ENCODE results near the gene CREBL2.
"Not testable (repeated sequence)": the region's sequence is repeated elsewhere in the genome, so short reads cannot be mapped to it uniquely, and the experiment has no call there.

CREBL2 gene, protein sequence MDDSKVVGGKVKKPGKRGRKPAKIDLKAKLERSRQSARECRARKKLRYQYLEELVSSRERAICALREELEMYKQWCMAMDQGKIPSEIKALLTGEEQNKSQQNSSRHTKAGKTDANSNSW

DNA sequence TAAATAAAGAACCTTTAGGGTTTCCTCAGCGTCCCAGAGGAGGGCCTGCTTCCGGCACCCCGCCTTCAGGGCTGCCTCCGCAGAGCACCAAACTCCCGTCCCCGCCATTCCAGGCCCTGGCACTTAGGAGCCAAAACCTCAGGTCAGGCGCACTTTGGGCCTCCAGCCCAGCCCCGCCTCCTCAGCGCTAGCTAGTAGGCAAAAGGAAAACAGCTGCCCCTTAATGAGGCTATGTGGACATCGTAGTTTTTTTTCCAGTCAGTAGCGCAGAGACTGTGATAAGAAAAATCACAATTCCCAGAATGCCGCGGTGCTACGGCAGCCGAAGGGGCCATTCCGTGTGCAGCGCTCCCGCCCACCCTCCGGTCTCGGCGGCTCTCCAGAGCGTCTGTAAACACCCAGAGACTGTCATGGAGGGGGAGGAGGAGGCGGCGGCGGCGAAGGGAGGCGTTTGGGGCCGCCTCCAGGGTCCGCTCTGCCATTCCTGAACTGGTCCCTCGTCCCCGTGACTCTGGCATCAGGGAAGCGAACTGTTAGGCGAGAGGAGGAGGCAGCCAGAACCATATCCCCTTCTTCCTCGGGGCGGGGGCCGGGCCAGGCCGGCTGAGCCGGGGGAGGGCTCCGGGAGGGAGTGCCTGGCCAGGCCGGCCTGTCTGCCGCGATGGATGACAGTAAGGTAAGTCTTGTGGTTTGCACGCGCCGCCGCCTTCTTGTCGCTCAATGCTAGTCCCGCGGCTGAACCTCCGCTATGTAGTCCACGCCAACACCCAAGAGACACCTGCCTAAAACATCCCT is at the start of gene CREBL2:
Gene CREBL2, plus strand, starts transcription at position 365 of the 795 bp plus-strand sequence. Its CDS starts 297 bp downstream, at position 662.
- DNase-seq: peak; percentile 79

DNA sequence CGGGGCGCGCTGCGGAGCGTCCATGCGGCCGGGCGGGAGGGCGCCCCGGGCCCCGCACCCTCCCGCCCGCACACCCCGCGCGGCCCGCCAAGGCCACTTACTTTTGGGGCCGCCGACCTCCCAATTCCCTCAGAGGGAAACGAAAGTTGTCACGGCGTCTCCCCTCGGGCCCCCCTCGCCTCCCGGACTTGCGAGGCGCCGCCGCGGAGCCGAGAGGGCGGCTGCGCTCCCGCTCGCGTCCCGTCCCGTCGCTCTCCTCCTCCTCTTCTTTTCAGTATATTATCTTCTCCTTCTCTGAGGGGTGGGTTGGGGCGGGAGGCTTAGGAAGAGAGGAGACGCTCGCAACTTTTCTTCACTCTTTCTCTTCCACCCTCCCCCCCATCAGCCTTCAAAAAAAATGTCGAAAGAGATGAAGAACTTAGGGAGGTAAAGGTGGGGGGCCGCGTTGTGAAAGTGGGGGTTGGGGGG is 49.6 kb upstream of the CREBL2 start:
- no peak for DNase-seq

DNA sequence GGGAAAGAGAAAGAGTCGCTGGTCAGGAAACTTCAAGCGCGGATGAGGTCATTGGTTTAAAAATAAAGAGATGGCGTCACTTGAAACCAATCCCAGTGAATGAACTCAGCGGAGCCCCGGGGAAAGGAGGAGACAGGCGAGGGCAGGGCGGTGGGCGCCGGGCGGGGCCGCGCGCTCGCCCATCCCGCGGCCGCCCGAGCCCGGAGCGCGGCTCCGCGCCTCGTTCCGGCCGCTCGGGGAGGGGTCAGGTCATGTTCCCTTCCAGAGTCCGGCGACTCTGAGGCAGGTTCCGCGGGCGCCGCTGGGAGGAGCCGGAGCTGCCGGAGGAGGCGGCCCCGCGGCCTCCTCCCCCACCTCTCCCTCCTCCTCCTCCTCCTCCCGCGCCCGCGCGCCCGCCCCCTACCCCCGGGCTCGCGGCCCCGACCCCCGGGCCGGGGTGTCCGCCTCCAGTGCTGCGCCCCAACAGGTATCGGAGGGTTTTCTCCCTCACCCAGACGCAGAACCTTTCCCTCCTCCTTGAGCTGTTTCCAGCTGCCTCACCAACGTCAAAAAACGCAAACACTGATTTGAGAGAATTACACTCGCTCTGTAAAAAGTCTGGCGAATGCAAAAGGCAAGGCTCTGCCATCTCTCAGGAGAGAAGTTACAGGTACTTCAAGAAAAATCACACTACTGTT is 49.0 kb upstream of the CREBL2 start, which contains the start of gene DUSP16:
Gene DUSP16, minus strand, starts transcription at position 279 of the 677 bp plus-strand sequence. CDS start 41,765 bp downstream, outside the sequence.
- peak; percentile 31 for DNase-seq

DNA sequence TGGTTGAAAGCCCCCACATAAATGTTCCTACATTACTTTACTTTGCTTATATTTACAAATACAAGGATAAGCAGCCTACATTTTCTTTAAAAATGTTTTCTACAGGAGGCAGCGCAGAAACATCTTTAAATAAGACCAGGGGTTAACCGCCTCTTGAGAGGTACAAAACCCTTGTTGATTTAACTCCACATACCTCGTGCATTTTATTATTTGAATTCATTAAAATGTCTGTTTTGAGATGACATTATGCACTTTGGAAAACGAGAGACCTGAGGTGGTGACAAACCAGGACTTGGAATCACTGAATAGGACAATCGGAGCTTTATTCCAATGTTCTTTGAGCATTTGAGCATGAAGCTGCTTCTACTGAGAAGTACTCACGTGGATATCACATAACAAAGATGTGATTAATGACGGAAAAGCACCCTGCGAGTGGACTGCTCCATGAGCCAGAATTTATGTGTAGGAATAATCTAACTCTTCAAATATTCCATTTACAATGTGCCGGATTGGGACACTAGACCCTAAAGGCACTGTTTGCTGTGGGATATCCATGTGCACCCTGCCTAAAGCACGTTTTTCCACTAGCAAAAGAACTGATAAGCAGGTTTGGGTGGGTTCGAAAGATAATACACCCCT is 48.3 kb upstream of the CREBL2 start:
- DNase-seq: no peak

DNA sequence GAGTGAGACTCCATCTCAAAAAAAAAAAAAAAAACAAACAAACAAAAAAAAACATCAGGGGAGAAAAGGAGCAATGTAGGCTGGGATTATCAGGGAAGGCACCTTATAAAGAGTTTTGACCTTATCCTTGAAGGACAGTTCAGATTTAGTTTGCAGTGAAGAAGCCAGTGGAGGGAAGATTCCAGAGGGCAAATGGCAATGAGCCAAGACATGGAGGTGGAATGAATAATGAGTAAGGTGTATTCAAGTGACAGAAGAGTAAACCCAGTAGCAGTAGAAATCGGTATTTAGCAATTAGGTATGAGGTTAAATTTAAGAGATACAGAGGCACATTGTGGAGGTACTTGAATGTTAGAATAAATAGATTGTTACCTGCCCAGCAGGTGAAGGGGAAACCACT is 46.8 kb upstream of the CREBL2 start:
- DNase-seq: no peak

DNA sequence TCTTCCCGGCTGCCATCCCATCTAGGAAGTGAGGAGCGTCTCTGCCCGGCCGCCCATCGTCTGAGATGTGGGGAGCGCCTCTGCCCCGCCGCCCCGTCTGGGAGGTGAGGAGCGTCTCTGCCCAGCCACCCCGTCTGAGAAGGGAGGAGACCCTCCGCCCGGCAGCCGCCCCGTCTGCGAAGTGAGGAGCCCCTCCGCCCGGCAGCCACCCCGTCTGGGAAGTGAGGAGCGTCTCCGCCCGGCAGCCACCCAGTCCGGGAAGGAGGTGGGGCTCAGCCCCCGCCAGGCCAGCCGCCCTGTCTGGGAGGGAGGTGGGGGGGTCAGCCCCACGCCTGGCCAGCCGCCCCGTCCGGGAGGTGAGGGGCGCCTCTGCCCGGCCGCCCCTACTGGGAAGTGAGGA is 45.7 kb upstream of the CREBL2 start:
- not testable (repeated sequence) for DNase-seq

DNA sequence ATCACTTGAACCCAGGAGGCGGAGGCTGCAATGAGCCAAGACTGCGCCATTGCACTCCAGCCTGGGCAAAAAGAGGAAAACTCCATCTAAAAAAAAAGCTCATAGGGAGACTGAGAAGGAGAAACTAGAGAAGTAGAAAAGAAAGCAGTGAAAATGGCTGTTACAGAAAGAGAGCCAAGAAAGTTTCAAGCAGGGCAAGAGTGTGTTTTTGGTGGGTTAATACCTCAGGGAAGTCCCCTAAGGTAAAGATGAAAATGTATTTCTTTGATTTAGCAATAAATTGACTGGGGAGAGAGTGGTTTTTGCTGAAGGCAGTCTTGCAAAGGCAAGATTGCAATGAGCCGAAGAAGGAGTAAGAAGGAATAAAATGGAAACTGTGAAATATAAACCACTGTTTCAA is 39.0 kb upstream of the CREBL2 start:
- DNase-seq: no peak

DNA sequence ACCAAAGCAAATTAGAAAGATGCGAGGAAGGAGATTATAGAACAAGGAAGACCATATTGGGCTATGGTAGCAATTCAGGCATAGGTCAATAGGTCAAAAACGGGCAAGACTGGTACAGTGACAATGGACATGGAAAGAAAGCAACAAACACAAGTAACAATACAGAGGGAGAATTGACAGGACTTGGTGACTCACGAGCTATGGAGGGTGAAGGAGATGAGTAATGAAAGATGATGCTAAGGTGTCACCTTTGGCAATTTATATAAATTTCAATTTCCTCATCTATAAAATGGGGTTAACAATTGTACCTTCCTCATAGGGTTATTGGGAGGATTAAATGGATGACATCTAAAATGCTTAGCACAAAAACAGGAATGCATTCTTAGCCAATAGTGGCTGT is 33.9 kb upstream of the CREBL2 start:
- no peak for DNase-seq

DNA sequence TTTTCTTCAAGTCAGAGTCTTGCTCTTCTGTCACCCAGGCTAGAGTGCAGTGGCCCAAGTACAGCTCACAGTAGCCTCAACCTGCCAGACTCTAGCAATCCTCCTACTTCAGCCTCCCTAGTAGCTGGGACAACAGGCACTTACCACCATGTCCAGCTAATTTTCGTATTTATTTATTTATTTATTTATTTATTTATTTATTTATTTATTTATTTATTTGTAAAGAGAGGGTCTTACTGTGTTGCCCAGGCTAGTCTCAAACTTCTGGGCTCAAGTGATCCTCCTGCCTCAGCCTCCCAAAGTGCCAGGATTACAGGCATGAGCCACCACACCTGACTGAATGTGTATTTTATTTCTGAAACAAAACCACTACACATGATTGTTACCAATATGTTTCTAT is 31.0 kb upstream of the CREBL2 start:
- not testable (repeated sequence) for DNase-seq

DNA sequence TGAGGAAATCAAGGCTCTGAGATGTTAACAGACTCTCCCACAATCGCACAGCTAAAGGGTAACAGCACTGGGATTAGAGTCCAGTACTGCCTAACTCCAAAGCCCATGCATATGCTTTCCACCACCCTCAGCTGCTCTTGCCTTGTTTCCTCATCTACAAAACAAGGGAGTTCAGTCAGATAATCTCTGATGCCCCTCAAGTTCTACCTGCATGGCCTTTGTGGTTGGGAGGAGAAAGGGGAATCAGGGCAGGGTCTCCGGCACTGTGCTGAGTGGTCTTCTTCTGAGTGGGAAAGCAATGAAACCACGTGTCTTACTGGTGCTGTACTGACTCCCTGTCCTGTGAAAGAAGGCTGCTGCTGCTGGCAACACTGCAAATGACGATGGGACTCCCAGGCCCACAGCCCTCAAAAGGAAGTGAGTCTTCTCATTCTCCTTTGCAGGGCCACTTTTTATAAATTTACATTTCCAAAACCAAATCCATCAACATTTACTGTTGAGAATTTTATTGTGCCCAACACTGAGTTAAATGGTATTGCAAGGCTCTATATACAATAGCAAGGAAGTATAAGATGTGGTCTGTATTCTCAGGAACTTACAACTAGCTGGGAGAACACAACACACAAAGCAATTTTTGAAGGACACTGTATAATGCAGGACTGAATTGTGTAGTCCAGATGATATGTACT is 29.3 kb upstream of the CREBL2 start:
- no peak for DNase-seq

DNA sequence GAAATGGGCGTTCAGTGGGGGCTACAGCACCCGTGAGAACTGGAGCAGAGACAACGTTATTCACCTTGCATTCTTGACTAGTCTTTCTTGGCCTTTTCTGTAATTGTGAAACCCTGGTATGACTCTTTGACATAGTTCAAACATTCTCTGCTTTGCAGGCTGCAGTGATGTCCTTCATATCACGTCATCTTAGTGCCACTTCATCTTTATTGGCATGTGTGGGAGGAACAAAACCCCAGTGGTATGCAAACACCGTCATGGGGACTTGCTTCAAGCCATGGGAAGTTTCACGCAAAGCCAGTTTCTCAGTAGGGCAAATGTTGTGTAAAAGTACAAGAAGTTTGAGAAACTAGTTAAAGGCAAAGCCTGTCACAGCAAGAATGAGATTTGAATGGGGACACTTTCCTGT is 28.8 kb upstream of the CREBL2 start:
- no peak for DNase-seq

DNA sequence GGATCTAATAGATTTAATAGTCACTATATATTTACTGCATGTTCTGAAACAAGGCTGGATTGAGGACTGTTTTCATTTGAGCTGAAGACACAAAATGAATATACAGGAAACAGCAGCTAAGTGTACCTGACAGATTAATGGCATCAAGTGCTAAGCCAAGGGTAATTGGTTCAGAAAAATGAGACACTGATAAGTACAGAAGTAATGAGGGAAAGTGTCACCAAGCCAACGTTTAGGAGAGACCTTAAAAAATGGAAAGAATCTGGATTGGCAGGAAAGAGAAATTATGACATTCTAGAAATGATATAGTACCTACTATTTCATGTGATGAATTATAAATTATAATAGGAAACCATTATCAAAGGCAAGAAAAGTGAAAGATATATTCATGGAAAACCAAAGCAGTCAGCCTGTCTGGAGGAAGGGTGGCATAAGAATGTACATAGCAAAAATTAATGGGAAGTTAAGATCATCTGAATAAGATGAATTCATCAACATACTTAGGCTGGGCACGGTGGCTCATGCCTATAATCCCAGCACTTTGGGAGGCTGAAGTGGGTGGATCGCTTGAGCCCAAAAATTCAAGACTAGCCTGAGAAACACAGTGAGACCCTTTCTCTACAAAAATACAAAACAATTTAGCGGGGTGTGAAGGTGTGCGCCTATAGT is 28.0 kb upstream of the CREBL2 start:
- DNase-seq: no peak

DNA sequence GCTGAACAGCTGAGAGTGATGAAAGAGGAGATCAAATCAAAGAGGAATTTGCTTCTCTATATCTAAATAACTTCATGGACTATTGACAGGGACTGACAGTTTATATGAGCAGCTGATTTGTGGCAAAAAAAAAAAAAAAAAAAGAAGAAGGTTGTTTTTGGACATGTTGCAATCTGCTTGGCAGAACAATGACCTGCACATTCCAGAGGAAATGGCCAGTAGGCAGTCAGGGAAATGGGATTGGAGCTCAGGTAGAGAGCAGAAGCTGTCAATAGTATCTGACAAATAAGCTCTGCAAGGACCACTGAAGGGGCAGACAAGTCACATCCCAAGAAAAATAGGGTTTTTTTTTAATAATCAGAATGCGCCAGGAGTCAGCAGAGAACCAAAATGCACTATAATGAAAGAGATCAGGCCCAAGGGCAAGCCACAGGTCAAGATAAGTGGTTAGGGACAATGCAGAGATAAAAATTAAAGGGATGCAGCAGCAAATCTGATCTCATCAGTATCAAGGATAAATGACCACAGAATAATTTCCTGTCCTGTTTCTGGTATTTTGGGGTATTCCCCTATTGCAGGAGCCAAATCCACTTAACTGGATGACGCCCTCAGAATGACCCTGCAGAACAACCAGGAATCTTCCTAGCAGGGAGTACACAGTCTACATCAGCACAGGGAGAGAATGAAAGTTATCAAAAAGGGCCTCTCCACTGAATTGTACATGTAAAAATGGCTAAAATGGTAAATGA is 26.4 kb upstream of the CREBL2 start:
- DNase-seq: no peak

DNA sequence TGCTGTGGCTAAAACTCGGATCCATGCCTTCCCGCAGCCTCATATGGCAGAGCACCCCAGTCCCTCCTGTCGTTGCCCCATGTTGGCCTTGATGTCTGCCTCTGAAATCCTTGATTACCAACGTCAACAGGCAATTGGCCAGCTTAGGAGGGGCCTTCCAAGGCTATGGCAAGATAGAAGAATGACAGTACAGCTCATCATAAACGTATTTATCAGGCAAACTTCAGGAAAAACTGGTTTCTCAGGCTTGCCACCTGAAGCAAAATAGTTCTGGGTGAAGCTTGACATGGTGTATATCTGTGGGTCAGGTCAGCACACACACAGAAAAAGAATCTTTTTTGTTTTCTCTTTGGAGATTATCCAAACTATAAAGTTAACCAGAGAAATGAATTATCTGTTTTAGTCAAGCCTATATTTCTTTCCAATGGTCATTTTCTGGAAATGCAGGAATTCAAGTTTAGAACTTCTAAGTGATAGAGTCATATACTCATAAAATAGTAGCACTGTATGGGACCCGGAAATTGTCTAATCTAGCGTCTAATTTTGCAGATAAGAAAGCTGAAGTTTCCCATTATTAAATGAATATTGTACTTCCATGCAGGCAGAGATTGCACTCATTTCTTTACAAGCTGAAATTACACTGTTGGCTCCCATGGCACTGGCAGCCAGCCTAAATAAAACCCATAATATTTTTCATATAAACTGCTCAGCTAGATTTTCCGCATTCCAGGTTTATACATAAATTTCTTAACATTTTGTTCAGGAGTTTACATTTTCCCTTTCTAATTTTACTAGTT is 24.6 kb upstream of the CREBL2 start:
- no peak for DNase-seq

DNA sequence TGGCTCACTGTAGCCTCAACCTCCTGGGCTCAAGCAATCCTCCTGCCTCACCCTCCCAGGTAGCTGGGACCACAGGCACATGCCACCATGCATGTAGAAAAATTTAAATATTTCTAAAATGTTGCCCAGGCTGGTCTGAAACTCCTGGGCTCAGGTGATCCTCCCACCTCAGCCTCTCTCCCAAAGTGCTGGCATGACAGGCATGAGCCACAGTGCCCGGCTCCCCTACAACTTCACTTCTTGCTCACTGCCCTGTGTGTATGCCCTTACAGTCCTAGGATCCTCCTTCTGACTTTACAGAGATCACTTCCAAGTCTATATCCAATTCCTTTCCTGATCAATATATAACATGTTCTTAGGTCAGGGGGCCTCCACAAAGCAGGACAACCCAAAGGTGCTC is 23.8 kb upstream of the CREBL2 start:
- no peak for DNase-seq

DNA sequence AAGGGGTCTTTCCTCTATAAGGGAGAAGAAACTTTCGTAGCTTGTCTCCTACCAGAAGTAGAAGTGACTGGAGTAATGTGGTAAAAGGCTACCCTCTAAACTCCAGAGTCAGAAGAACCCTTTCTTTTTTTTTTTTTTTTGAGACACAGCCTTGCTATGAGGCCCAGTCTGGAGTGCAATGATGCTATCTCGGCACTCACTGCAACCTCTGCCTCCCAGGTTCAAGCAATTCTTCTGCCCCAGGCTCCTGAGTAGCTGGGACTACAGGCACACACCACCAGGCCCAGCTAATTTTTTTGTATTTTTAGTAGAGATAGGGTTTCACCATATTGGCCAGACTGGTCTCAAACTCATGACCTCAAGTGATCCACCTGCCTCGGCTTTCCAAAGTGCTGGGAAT is 23.2 kb upstream of the CREBL2 start:
- not testable (repeated sequence) for DNase-seq

DNA sequence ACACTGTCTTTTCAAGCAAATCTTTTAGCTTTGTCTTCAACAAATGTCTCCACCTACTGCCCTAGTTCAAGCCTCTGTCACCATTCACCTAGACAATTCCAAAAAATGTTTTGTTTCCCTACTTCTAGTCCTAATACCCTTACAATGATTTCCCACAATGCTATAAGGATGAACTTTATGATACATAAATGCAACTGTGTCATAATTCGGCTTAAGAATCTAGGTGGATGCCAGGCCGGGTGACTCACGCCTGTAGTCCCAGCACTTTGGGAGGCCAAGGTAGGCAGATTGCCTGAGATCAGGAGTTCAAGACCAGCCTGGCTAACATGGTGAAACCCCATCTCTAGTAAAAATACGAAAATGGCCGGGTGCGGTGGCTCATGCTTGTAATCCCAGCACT is 20.7 kb upstream of the CREBL2 start:
- DNase-seq: no peak

DNA sequence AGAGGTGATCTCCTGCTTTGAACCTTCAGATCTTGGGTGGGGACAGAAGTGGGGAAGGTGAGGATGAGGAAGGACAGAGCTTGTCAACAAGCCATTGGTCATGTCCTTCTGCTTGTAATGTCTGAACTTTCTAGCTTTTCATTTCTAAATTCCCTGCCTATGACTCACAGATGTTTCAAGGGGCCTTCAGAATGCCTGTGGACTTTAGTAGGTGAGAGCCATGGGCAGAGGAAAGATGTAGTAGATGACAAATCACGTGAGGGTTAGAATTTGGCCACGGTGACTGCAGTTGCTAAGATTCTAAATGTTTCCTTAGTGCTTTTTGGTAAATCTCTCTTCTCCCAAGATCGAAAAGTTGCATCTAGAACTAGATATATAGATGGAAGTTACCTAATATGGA is 18.7 kb upstream of the CREBL2 start:
- DNase-seq: no peak

DNA sequence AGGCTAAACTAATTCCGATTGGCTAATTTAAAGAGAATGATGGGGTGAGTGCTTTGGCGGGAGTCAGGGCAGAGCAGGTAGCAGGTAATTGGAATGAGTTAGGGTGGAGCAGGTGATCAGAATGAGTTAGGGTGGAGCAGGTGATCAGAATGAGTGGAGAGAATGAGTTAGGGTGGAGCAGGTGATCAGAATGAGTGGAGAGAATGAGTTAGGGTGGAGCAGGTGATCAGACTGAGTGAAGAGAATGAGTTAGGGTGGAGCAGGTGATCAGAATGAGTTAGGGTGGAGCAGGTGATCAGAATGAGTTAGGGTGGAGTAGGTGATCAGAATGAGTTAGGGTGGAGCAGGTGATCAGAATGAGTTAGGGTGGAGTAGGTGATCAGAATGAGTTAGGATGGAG is 15.7 kb upstream of the CREBL2 start:
- not testable (repeated sequence) for DNase-seq

DNA sequence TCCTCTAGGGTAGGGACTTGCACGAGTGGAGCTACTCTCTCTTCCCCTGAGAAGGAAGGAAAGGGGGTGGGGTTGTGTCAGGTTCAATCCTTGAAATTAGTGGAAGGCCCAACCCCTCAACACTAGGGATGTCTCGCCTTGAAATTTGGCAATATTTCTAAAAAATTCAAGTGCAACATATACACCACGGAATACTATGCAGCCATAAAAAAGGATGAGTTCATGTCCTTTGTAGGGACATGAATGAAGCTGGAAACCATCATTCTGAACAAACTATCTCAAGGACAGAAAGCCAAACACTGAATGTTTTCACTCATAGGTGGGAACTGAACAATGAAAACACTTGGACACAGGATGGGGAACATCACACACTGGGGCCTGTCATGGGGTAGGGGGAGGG is 15.1 kb upstream of the CREBL2 start:
- not testable (repeated sequence) for DNase-seq

DNA sequence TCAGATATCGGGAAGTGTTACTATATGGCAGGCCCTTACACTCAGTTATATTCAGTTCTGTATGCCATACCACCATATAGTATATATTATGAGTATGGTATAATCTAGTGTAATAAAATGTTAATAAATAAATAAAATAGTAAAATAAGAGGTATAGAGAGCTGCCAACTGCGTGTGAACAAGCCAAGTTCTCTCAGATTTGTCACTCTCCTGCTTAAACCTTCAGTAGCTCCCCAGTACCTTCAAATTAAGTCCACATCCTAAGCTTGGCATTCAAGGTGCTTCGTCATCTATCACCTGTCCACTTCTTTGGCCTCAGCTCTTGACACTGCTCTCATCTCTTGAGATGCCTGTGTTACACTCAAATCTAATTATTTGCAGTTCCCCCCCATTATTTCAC is 12.8 kb upstream of the CREBL2 start:
- no peak for DNase-seq

Measured in SHP77 treated with DMSO at 0.1 percent for 48 hours (cell line).